T-helper 2 cell (primary cell): Measurements from ENCODE around the gene DDX51.
A peak's percentile ranks its signal among the peaks of the same experiment; 100 is the strongest.

ENCODE experiments used
- DNase-seq, 5 experiments: peaks; one replicate each; pipeline versions ENCODE4 v3.0.0 to v3.0.0-alpha.2; 2012 to 2022

The DDX51 gene

DNA sequence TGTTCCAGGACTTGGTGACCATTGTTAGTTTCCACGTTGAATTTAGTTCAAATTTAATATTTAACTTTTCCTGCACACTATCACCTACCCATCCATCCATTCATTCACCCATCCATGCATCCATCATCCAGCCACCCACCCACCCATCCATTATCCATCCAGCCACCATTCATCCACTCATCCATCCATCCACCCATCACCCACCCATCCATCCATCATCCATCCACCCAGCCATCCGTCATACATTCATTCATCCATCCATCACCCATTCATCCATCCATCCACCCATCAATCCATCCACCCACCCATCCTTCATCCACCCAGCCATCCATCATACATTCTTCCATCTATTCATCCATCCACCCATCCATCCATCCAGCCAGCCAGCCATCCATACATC, 22.0 kb upstream of the DDX51 start:
- no peak for DNase-seq

DNA sequence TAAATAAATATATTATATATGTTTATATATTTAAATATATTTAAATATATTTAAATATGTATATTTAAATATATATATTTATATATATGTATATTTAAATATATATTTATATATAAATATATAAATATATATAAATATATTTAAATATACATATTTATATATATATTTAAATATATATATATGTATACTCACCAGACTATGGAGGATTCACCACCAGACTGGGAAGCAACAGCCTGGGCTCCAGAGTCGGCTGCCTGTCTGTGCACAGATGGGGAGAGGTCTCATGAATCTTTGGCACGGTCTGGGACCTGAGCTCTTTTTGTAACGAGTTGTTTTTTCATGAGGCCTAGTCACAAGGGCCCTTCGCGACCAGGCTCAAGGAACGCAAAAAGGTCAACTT, 21.5 kb upstream of the DDX51 start:
- no peak for DNase-seq

DNA sequence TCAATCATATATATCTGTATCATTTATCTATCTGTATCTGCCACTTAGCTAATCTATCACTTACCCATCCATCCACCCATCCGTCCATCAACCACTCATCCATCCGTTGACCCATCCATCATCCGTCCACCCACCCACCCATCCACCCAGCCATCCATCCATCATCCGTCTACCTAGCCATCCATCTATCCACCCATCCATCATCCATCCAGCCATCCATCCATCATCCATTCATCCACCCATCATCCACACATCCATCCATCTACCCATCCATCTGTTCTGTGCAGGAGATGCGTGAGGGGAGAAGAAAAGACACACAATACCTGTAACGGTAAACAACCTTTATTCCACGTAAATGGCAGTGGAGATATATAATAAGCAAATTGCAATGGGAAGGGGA, 20.3 kb upstream of the DDX51 start:
- DNase-seq: no peak

DNA sequence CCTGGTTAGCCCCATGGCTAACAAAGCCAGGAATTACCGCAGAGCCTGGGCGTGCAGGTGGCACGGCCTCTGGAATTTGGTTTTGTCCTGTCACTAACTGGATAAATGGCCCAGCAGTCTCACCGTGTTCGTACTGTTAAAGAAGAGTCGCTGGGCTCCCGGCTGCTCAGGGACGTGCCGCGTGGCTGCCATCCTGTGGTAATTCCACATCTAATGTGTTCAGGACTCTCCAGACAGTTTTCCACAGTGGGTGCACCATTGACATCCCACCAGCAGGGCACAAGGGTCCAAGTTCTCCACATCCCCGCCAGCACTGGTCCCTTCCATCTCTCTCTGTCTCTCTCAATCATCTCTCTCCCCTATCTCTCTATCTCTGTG, 19.8 kb upstream of the DDX51 start:
- peak in 1 of 5 experiments; percentile 0 for DNase-seq

DNA sequence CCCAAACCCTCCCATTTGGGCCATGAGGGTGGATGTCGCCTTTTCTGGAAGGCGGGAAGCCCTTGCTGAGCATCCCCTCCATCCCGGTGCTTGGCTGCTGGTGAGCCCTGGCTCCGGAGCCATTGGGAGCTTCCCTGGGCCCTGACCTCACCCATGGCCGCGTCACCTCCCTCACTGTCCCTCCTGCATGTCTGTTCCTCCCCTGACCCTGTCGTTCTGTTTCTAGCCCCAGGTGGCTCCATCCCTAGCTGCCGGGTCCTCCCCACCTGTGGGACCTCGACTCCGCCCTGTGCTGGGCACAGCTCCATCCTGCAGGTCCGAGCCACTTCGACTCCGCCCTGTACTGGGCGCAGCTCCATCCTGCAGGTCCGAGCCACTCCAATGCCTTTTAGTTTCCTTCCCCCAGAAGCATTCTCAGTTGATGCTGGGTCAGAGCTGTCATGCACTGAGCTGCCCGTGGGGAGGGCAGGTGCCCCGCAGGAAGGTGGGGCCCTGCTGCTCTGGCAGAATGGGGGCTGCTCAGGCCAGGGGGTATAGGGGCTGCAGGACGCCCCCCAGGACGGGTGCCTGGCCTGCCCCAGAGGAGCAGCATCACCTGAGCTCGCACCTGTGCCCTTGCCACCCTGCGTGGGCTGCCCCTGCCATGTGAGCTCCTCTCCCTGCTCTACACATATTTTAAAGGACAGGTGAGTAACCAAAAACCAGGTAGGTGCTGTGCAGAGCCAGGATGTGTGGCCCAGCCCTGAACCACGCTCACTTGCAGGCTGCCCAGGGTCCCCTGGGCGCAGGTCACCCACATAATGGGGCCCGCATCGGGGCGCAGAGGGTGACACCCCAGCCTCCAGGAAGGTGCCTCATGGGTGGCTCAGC, 19.2 kb upstream of the DDX51 start:
- peak in 1 of 5 experiments; percentile 2 for DNase-seq

DNA sequence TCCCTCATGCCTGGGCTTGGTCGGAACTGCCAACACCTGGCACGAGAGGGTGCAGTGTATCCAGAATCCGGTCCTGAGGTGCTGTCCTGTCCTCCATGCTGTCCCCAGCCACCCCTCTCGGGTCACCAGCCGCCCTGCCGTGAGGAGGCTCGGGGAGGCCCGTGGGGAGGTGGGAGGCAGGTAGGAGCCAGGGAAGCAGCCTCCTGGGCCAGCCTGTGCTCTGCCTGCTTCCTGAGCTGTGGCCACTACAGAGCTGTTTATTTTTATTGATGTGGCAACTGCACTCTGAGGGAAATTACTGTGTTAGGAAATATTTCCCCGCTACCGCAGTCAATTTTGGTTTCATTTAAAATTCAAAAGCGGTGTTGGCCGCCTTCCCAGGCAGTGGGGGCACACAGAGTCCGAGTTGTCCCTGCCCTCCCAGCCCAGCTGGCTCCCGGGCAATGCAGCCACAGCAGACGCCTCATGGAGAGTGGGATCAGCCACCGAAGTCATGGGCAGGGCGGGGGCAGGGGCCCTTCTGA, 18.5 kb upstream of the DDX51 start:
- DNase-seq: peak in 1 of 5 experiments; percentile 6

DNA sequence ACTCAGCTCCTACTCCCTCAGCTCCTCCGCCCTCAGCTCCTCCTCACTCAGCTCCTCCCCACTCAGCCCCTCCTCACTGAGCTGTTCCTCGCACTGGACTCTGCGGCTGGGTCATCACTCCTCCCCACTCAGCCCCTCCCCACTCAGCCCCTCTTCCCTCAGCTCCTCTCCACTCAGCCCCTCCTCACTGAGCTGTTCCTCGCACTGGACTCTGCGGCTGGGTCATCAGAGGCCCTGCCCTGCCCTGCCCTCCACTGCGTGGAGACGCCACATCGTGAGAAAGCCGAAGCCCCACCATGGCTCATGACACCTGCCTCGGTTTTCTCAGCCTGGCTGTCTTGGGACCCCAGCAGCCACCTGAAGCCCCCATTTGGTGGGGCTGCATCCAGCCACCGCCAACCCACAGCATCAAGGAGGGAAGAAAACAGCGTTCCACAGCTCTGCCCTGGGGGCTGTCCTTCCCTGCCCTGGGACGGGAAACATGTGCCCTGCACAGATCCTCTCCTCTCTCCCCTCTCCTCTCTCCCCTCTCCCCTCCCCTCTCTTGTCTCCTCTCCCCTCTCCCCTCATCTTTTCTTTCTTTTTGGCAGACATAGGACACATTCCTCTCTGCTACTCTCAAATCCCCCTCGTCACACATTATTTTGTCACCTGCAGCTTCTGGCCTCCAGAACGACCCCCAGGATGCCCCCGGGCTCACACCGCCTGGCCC, 17.8 kb upstream of the DDX51 start:
- peak in 1 of 5 experiments; percentile 1 for DNase-seq

DNA sequence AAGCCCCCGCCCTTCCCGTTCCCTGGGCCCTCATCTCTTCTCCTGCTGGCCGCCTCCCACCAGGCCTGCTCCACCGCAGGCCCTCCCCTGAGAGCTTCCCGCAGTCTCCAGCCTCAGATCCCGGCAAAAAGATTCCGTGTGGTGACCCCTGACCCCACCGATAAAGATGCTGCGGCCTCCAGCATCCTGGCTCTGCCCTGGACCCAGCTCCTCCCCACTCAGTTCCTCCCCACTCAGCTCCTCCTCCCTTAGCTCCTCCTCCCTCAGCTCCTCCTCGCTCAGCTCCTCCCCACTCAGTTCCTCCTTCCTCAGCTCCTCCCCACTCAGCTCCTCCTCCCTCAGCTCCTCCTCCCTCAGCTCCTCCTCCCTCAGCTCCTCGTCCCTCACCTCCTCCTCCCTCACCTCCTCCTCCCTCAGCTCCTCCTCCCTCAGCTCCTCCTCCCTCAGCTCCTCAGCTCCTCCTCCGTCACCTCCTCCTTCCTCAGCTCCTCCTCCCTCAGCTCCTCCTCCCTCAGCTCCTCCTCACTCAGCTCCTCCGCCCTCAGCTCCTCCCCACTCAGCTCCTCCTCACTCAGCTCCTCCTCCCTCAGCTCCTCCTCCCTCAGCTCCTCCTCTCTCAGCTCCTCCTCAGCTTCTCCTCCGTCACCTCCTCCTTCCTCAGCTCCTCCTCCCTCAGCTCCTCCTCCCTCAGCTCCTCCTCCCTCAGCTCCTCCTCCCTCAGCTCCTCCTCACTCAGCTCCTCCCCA, 17.1 kb upstream of the DDX51 start:
- DNase-seq: peak in 1 of 5 experiments; percentile 44

DNA sequence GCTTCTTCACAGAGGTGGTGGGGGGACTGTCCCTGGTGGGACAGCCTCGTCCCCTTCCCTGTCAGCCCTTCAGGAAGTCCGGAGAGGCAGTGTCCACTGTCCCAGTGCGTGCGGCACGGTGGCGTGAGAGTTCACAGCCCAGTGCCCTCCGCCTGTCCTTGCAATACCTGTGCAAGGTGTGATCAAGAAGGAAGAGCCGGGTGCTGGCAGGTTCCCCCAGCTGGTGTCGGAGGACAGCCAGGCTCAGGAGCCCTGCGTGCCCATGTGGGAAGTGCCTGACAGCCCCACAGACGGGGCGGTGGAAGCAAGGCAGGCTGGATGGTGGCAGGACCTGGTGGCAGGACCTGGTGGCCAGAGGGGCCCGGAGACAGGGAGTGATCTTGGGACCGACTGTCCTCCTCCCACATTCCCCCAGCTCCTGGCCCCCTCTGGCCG, 16.5 kb upstream of the DDX51 start:
- DNase-seq: peak in 1 of 5 experiments; percentile 7

DNA sequence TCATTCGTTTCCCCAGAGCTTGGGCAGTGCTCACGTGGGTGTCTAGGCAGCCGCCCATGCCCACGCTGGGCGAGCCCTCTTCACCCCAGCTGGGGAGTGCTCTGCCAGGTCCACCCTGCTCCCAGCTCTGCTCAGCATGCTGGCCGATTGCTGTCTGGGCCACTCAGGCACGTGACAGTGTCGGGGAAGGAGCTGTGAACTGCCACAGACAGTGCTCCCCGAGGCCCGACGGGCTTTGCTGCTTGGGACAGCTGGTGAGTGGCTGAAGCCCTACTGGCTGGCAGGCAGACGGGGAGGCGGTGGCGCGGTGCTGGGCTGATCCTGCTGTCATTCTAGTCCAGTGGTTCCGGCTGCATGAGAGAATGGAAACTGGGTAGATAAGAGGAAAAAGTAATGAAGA, 15.9 kb upstream of the DDX51 start:
- peak in 1 of 5 experiments; percentile 6 for DNase-seq

DNA sequence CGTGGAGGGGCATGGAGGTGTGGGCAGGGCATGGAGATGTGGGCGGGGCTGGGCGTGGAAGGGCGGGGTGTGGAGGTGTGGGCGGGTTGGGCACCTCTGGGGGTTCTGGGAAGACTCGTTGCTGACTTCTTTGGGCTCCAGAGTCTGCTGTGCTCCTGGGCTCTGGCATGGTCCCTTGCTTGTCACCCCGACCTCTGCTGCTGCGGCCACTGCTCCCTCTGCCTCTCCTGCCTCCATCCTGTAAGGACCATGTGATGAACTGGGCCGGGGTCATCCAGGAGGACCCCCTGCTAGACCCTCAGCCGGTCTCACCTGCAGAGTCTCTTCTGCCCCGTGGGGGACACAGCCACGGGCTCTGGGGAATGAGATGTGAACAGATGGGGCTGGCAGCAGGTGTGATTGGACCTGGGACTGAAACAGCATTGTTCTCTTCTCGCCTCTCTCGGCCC, 15.5 kb upstream of the DDX51 start:
- DNase-seq: no peak

DNA sequence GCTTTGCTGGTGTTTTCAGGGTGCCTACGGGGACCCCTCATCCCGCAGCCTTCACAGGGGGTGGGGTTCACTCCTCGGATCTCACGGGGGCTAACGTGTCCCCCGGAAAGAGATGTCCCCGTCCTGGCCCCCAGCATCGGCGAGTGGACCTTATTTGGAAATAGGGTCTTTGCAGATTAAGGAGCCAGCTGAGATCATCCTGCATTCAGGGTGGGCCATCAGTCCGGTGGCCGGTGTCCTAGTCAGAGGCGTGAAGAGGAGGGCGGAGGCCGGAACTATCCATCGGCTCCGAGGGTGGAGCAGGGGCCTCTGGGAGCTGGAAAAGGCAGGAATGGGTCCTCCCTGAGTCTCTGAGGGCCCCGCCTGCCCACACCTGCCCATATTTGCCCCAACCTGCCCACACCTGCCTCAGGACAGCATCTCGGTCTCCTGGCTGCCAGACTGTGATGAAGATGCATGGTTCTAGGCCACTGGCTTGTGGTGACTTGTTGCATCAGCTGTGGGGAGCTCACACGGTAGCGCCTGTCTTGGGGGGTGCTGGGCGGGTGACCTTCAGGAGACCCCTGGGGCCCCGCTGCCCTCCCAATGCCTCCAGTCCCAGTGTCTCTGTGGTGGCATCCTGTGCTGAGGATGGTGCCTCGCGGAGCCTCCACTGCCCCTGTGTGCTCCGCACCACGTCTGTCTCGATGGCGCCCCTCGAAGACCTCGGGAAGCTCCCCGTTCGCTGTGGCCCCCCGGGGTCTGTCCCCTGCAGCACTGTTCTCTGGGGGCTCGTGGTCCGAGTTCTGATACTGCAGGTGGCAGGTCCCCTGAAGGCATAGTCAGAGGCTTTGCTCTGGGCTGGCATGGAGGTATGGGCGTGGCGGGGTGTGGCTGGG, 14.8 kb upstream of the DDX51 start:
- no peak for DNase-seq

DNA sequence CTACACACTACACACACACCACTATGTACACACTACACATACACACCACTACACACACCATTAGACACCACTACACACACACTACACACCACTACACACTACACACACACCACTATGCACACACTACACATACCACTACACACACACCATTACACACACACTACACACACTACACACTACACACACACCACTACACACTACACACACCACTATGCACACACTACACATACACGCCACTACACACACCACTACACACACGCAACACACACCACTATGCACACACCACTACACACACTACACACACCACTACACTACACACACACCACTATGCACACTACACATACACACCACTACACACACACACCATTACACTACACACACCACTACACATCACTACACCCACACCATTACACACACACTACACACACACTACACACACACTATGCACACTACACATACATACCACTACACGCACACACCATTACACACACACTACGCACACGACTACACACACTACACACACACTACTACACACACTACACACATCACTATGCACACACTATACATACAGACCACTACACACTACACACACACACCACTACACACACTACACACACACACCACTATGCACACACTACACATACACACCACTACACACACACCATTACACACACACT, 13.8 kb upstream of the DDX51 start:
- DNase-seq: no peak

DNA sequence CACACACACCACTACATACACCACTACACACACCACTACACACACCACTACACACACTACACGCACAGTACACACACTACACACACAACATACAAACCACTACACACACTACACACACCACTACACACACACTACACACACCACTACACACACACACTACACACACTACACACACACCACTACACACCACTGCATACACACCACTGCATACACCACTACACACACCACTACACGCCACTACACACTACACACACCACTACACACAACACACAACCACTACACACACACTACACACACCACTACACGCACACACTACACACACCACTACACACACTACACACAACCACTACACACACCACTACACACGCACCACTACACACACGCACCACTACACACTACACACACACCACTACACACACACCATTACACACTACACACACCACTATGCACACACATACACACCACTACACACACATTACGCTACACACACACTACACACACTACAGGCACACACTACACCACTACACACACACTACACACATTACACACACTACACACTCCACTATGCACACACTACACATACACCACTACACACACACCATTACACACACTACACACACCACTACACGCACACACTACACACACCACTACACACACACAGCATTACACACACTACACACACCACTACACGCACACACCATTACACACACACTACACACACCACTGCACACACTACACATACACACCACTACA, 12.6 kb upstream of the DDX51 start:
- DNase-seq: no peak

DNA sequence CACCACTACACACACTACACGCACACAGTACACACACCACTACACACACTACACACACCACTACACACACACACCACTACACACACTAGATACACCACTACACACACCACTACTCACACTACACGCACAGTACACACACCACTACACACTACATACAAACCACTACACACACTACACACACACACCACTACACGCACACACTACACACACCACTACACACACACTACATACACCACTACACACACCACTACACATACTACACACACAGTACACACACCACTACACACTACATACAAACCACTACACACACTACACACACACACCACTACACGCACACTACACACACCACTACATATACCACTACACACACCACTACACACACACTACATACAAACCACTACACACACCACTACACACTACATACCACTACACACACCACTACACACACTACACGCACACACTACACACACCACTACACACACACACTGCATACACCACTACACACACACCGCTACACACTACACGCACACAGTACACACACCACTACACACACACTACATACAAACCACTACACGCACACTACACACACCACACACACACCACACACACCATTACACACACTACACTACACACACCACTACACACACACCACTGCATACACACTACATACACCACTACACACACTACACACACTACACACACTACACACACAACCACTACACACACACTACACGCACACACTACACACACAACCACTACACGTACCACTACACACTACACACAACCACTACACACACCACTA, 11.9 kb upstream of the DDX51 start:
- no peak for DNase-seq

DNA sequence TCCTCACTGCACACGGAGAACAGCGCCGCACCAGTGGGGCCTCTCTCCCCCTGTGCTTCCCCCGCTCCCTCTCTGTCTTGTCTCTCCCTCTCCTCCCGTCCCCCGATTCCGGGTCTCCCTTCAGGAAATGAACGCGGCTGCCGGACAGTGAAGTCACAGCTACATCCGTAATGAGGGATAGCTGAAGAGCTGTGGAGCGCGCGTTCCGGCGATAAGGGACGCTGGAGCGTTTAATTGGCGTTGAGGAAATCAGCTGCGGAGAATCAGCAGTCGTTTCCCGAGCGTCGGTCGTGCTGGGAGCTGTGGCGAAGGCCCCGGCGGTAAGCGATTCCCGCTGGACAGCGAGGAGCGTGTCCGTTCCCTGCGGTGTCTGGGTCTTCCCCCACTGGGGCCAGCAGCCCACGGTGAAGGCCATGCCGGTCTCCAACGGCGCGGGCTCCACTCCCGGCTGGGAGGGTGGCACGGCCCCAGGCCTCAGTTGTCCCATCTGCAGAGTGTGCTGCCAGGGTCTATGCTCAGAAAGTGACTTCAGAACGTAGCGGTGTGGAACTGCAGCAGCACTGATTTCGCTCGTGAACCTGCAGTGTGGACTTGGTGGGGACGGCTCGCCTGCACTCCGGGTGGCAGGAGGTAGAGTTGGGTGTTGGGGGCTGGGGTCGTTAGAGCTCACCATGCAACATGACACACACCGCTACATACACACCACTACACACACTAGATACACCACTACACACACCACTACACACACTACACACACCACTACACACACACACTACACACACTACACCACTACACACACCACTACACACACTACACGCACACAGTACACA, 11.0 kb upstream of the DDX51 start:
- peak in 2 of 5 experiments; percentile 9 to 53 for DNase-seq

DNA sequence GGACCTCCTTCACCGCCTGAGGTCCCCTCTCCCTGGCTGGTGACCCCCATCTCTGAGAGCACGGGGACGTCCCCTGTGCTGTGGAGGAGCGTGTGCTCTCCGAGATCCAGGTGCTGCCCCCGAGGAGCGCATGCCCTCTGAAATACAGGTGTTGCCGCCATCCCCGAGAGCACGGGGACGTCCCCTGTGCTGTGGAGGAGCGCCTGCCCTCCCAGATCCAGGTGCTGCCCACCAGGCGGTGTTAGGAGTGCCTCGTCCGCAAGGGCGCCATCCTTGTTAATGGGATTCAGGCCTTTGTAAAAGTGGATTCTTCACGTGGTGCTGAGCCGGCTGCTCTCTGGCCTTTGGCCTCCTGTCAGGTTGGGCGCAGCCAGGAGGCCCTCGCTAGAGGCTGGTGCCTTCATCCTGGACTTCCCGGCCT, 10.2 kb upstream of the DDX51 start:
- DNase-seq: no peak

DNA sequence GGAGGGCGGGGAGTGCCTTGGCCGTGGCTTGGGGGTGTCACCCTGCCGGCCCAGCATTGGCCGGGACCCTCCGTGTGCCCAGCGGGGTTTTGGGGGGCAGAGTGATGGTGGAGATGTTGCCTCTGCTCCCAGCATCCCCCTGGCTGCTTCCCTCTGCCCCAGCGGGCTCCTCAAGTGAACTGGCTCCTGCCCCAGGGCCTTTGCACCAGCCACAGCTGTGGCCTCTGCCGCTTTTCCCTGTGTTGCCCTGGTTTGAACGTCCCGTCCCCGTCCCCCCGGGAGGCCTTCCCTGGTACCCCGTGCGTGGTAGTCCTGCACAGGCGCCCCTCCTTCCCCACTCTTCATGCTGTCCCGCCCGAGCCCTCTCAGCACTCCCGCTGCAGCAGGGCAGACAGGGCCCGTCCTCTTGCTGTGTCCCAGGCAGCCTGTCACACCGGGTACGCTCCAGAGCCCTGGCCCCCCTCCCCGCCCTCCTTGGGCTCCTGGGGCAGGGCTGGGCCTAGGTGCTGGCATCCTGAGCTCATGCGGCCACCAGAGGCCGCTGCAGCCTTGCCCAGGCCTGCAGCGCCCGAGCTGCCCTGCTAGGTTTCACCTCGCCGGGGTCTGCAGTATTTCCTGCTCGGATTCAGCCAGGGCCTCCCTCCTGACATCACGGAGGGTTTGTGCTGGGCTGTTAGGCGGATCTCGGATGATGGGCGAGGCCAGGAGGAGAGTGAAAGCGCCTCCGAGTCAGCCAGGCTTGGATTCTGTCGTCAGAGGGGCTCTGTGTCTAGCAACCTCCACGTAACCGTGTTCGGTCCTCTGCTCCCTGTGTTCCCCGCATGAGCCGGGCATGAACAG, 9.6 kb upstream of the DDX51 start:
- peak; percentile 44 to 80 (median 58) for DNase-seq
